ENCODE measurements around the gene TET1. TPM values are rescaled to one million over a fixed set of nuclear protein-coding genes. Genes with fewer than 3 reads are reported as not detected.
A peak's percentile ranks its signal among the peaks of the same experiment; 100 is the strongest.
"Not testable (repeated sequence)": the region's sequence is repeated elsewhere in the genome, so short reads cannot be mapped to it uniquely, and the experiment has no call there.

TET1 gene
- total RNA-seq, 6 experiments from 2014 or later = 2.1 to 2.7 (median 2.5) TPM

DNA sequence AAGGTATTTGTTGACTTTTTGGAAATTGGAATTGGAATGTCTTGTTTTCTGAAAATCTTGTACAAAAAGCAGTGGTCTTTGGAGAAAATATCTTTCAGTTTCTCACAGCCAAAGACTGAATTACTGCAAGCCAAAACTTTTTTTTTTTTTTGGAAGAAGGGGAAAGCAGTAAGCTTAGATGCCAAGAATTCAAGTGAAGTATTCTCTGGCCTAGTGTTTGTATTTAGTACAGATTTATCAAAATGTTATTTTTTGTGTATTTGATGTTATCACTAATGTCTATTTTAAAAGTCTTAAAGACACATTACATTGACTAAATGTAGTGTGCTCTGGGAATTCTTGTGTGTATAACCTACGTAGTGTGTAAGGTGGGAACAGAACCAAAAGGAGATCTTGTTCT lies 6.2 kb downstream of the TET1 start:
- DNase-seq = no peak
- H3K36me3 Mint-ChIP-seq (ENCODE audit: low read depth) = no peaks in the 10 kb centered on the region; the same call in 1 of the 2 replicates
- no peak overlapping the region for H3K4me3 Mint-ChIP-seq
- H3K9me3 Mint-ChIP-seq = no peaks in the 10 kb centered on the region
- no peak overlapping the region for H3K27ac Mint-ChIP-seq
- H3K4me1 Mint-ChIP-seq (ENCODE audit: low read depth) = peaks cover 21% of the 10 kb centered on the region
- H3K27me3 Mint-ChIP-seq (ENCODE audit: insufficient read depth) = peaks cover 2% of the 10 kb centered on the region
- TF ChIP-seq, protein P1, sequence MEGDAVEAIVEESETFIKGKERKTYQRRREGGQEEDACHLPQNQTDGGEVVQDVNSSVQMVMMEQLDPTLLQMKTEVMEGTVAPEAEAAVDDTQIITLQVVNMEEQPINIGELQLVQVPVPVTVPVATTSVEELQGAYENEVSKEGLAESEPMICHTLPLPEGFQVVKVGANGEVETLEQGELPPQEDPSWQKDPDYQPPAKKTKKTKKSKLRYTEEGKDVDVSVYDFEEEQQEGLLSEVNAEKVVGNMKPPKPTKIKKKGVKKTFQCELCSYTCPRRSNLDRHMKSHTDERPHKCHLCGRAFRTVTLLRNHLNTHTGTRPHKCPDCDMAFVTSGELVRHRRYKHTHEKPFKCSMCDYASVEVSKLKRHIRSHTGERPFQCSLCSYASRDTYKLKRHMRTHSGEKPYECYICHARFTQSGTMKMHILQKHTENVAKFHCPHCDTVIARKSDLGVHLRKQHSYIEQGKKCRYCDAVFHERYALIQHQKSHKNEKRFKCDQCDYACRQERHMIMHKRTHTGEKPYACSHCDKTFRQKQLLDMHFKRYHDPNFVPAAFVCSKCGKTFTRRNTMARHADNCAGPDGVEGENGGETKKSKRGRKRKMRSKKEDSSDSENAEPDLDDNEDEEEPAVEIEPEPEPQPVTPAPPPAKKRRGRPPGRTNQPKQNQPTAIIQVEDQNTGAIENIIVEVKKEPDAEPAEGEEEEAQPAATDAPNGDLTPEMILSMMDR (IDR thresholded peaks at IDR 0.05) = no peak

DNA sequence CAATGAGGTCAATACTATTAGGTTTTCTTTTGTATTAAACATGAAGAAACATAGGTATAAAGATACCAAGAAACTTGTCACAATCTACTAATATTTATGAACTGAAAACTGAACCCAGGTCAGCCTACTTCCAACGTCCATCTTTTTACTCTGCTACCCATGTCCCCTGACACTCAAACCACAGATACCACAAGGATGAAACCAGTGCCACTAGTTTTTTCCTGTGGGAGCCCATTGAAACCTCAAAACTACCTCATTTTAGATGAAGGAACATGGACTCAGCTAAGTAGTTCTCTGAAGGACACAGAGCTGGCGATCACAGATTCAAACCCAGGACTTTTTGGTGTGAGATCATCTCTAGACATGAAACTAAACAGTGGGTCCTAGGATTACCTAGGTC lies 6.8 kb downstream of the TET1 start:
- DNase-seq = no peak
- Mint-ChIP-seq H3K4me3 (no peak overlapping the region), H3K9me3 (no peaks in the 10 kb centered on the region), H3K27me3 (ENCODE audit: insufficient read depth) (peaks cover 2% of the 10 kb centered on the region), H3K27ac (no peak overlapping the region), H3K36me3 (ENCODE audit: low read depth) (no peaks in the 10 kb centered on the region; the same call in 1 of the 2 replicates), H3K4me1 (ENCODE audit: low read depth) (peaks cover 17% of the 10 kb centered on the region)
- TF ChIP-seq, protein P1 (IDR thresholded peaks at IDR 0.05) = no peak

DNA sequence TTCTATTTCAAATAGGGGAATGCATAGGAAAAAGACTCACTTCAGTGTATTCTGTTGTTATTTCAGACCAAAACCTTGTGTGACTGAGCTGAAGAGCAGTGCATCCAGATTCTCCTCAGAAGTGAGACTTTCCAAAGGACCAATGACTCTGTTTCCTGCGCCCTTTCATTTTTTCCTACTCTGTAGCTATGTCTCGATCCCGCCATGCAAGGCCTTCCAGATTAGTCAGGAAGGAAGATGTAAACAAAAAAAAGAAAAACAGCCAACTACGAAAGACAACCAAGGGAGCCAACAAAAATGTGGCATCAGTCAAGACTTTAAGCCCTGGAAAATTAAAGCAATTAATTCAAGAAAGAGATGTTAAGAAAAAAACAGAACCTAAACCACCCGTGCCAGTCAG lies 12.0 kb downstream of the TET1 start:
- TF ChIP-seq, protein P1 (IDR thresholded peaks at IDR 0.05) = no peak
- DNase-seq = no peak
- no peaks in the 10 kb centered on the region for H3K9me3 Mint-ChIP-seq
- 0 out of 2 replicates have a peak, but pooled peaks cover 9% of the 10 kb centered on the region for H3K36me3 Mint-ChIP-seq (ENCODE audit: low read depth)
- no peaks in the 10 kb centered on the region for H3K27me3 Mint-ChIP-seq (ENCODE audit: insufficient read depth)
- H3K4me1 Mint-ChIP-seq (ENCODE audit: low read depth) = no peaks in the 10 kb centered on the region
- H3K4me3 Mint-ChIP-seq = no peak overlapping the region
- no peak overlapping the region for H3K27ac Mint-ChIP-seq

DNA sequence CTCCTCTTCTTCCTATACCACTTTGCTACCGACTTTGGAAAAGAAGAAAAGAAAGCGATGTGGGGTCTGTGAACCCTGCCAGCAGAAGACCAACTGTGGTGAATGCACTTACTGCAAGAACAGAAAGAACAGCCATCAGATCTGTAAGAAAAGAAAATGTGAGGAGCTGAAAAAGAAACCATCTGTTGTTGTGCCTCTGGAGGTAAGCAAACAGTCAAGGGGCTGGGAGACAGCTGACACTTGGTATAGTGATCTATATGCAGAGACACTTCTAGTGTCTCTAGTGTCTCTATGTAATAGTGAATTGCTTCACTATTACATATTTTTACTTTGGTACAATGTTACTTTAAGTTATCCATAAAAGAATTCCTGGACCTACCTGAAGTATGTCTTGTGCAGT lies 13.9 kb downstream of the TET1 start:
- Mint-ChIP-seq H3K9me3 (no peaks in the 10 kb centered on the region), H3K36me3 (ENCODE audit: low read depth) (0 out of 2 replicates have a peak, but pooled peaks cover 9% of the 10 kb centered on the region), H3K27ac (no peak overlapping the region), H3K27me3 (ENCODE audit: insufficient read depth) (no peaks in the 10 kb centered on the region), H3K4me1 (ENCODE audit: low read depth) (no peaks in the 10 kb centered on the region), H3K4me3 (no peak overlapping the region)
- DNase-seq = no peak
- TF ChIP-seq, protein P1 (IDR thresholded peaks at IDR 0.05) = no peak

DNA sequence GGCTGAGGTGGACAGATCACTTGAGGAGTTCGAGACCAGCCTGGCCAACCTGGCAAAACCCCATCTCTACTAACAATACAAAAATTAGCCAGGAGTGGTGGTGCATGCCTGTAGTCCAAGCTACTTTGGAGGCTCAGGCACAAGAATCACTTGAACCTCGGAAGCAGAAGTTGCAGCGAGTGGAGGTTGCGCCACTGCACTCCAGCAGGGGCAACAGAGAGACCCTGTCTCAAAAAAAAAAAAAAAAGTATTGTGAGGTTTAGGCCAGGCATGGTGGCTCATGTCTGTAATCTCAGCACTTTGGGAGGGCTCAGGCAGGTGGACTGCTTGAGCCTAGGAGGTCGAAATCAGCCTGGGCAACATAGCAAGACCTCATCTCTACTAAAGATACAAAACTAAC lies 16.0 kb downstream of the TET1 start:
- TF ChIP-seq, protein P1 (IDR thresholded peaks at IDR 0.05) = peak; percentile 27; the same call in 1 of the 2 replicates
- 0 out of 2 replicates have a peak, but pooled peaks cover 9% of the 10 kb centered on the region for H3K36me3 Mint-ChIP-seq (ENCODE audit: low read depth)
- no peak overlapping the region for H3K27ac Mint-ChIP-seq
- no peaks in the 10 kb centered on the region for H3K9me3 Mint-ChIP-seq
- no peak overlapping the region for H3K4me3 Mint-ChIP-seq
- no peaks in the 10 kb centered on the region for H3K4me1 Mint-ChIP-seq (ENCODE audit: low read depth)
- no peak for DNase-seq
- H3K27me3 Mint-ChIP-seq (ENCODE audit: insufficient read depth) = no peaks in the 10 kb centered on the region

DNA sequence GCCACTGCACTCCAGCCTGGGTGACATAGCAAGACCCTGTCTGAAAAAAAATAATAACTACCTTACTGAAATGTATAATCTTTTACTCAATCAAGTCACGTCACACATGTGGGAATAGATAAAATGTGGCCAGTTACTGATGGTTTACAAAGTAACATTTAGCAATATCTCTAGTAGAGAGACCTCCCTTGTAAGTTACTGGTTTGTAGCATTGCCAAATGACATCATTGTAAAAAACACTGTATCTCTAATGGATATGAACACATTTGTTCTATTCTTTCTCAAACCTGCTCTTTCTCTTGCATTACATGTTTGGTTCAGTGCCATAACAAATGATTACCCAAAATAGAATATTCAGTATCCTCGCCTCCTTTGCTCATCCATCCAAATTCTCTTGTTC lies 18.8 kb downstream of the TET1 start:
- H3K4me1 Mint-ChIP-seq (ENCODE audit: low read depth) = peaks cover 8% of the 10 kb centered on the region; the same call in 1 of the 2 replicates
- H3K36me3 Mint-ChIP-seq (ENCODE audit: low read depth) = 0 out of 2 replicates have a peak, but pooled peaks cover 2% of the 10 kb centered on the region
- no peaks in the 10 kb centered on the region for H3K27me3 Mint-ChIP-seq (ENCODE audit: insufficient read depth)
- H3K9me3 Mint-ChIP-seq = no peaks in the 10 kb centered on the region
- TF ChIP-seq, protein P1 (IDR thresholded peaks at IDR 0.05) = no peak
- H3K4me3 Mint-ChIP-seq = no peak overlapping the region
- H3K27ac Mint-ChIP-seq = no peak overlapping the region
- no peak for DNase-seq

DNA sequence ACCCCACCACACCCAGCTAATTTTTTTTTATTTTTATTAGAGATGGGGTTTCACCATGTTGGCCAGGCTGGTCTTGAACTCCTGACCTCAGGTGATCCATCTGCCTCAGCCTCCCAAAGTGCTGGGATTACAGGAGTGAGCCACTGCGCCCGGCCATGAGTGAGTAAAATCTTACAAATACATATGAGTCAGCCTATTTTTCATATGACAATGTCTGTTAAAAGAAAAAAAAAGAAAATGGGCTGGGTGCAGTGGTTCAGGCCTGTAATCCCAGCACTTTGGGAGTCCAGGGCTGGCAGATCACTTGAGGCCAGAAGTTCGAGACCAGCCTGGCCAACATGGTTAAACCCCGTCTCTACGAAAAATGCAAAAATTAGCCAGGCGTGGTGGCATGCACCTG lies 24.1 kb downstream of the TET1 start:
- not testable (repeated sequence) for H3K36me3 Mint-ChIP-seq (ENCODE audit: low read depth); H3K27ac Mint-ChIP-seq; H3K4me3 Mint-ChIP-seq; H3K9me3 Mint-ChIP-seq; DNase-seq; H3K27me3 Mint-ChIP-seq (ENCODE audit: insufficient read depth)
- H3K4me1 Mint-ChIP-seq (ENCODE audit: low read depth) = peaks cover 18% of the 10 kb centered on the region

All from HFFc6 (cell line).